GM12878 (cell line): ENCODE data around the gene DGKI. TPM values are rescaled to one million over a fixed set of nuclear protein-coding genes. Genes with fewer than 3 reads are reported as not detected.

Source experiments
- ATAC-seq: fragments of 200-7000 bp; cut with Tn5 transposase; 3 replicates; pipeline ENCODE4 v1.9.1; 2020; ENCODE audit warnings: mild to moderate bottlenecking, moderate library complexity
- BruUV-seq: library from RNA; stranded (reverse); fragments of 400-500 nt; replicated peaks from 2 replicates; lab custom pipeline; 2021; lab: Mats Ljungman, UMichigan
- CTCF ChIA-PET: fragments of 300-600 bp; sonication (Branson Sonifier 250); formaldehyde crosslinking; extraction: SDS; loops from one replicate; lab custom pipeline; 2021; ENCODE audit warnings: inconsistent platforms; lab: Yijun Ruan, JAX
- POLR2A ChIA-PET: fragments of 350-600 bp; formaldehyde crosslinking; extraction: SDS; loops from one replicate; lab custom pipeline; 2021; ENCODE audit warnings: inconsistent platforms; lab: Charles Lee
- RAD21 ChIA-PET: fragments of 300-600 bp; sonication (Branson Sonifier 250); formaldehyde crosslinking; loops from one replicate; lab custom pipeline; 2023; ENCODE audit warnings: antibody characterized with exemption; ENCODE audit not compliant: unreplicated experiment; lab: Charles Lee
- SMC1A ChIA-PET: fragments of 300-600 bp; sonication (Branson Sonifier 250); formaldehyde crosslinking; loops from one replicate; lab custom pipeline; 2023; ENCODE audit not compliant: unreplicated experiment, uncharacterized antibody; lab: Charles Lee
- DNase-seq: peaks from one replicate; pipeline ENCODE4 v3.0.0-alpha.2; 2011; ENCODE audit warnings: low read depth, low spot score
- FAIRE-seq: peaks from 3 replicates; lab custom pipeline; 2011; peaks lifted over from hg19 to GRCh38; lab: Jason Lieb, UNC
- H2AFZ ChIP-seq: 2 replicates; pipeline ENCODE4 v1.6.0; 2011; ENCODE audit warnings: low read depth, low read length, control low read depth; ENCODE audit not compliant: control insufficient read depth
- H3K27ac ChIP-seq: 2 replicates; pipeline ENCODE4 v1.5.1; 2011; ENCODE audit warnings: control low read depth; ENCODE audit not compliant: control insufficient read depth, insufficient read depth
- H3K27me3 ChIP-seq, 2 experiments: replicated peaks in 1 of 2; 2 replicates each; pipeline versions ENCODE4 v1.6.0 to v1.6.1; 2011; ENCODE audit warnings: low read length in 1 of 2; ENCODE audit not compliant: control insufficient read depth in 2 of 2, insufficient read depth in 2 of 2
- H3K36me3 ChIP-seq, 2 experiments: 2 replicates each; pipeline ENCODE4 v1.5.1; 2011; ENCODE audit warnings: low read length in 1 of 2; ENCODE audit not compliant: control insufficient read depth in 2 of 2, insufficient read depth in 2 of 2
- H3K4me1 ChIP-seq: 2 replicates; pipeline ENCODE4 v1.6.1; 2011; ENCODE audit warnings: mild to moderate bottlenecking, low read length, moderate library complexity, mixed read lengths; ENCODE audit not compliant: control insufficient read depth, insufficient read depth
- H3K4me2 ChIP-seq: 2 replicates; pipeline ENCODE4 v1.6.0; 2011; ENCODE audit warnings: control low read depth; ENCODE audit not compliant: control insufficient read depth, insufficient read depth
- H3K4me3 ChIP-seq: fragments of 200-600 bp; sonication (generic); 2 replicates; pipeline ENCODE4 v1.5.1; 2016
- H3K79me2 ChIP-seq: 2 replicates; pipeline ENCODE4 v1.6.0; 2011; ENCODE audit warnings: low read length; ENCODE audit not compliant: control insufficient read depth, insufficient read depth
- H3K9ac ChIP-seq: 2 replicates; pipeline ENCODE4 v1.8.0; 2011; ENCODE audit warnings: low read length, control low read depth, mixed read lengths; ENCODE audit not compliant: control insufficient read depth, insufficient read depth
- H3K9me3 ChIP-seq: replicated peaks from 3 replicates; pipeline ENCODE4 v1.5.1; 2011; ENCODE audit warnings: mild to moderate bottlenecking, low read length; ENCODE audit not compliant: control insufficient read depth, insufficient read depth
- H4K20me1 ChIP-seq: 2 replicates; pipeline ENCODE4 v1.6.0; 2011; ENCODE audit not compliant: control insufficient read depth, insufficient read depth
- CEBPB ChIP-seq, 2 experiments: fragments of 150-350 bp in 1 of 2; IDR thresholded peaks; 2 replicates each; pipeline ENCODE4 v1.6.1; 2012 to 2014; ENCODE audit warnings: low read depth in 2 of 2, low read length in 2 of 2, borderline replicate concordance in 1 of 2, inconsistent platforms in 1 of 2
- CTCF ChIP-seq, 3 experiments: IDR thresholded peaks in 2 of 3; conservative IDR thresholded peaks in 1 of 3; 2 replicates each; pipeline ENCODE4 v1.5.1; 2011; ENCODE audit warnings: low read depth in 3 of 3, low read length in 3 of 3, mild to moderate bottlenecking in 3 of 3, control low read depth in 2 of 3, moderate library complexity in 2 of 3, inconsistent platforms in 1 of 3, mixed read lengths in 1 of 3; ENCODE audit not compliant: control insufficient read depth in 2 of 3, insufficient read depth in 1 of 3; ENCODE audit errors: extremely low read depth in 1 of 3
- EP300 ChIP-seq, 2 experiments: fragments of 150-350 bp in 1 of 2; IDR thresholded peaks; 2 replicates each; pipeline ENCODE4 v1.6.1; 2011 to 2012; ENCODE audit warnings: low read depth in 2 of 2, low read length in 2 of 2, borderline replicate concordance in 1 of 2, improper control_type of control experiment in 1 of 2, inconsistent platforms in 1 of 2; ENCODE audit not compliant: control insufficient read depth in 1 of 2
- HDAC2 ChIP-seq: fragments of 200-600 bp; sonication (generic); IDR thresholded peaks from 2 replicates; pipeline ENCODE4 v1.6.1; 2017
- KAT2A ChIP-seq: conservative IDR thresholded peaks from 2 replicates; pipeline ENCODE4 v1.6.1; 2011; ENCODE audit warnings: low read depth, low read length; ENCODE audit not compliant: control insufficient read depth
- KDM1A ChIP-seq: fragments of 200-600 bp; sonication (generic); IDR thresholded peaks from 2 replicates; pipeline ENCODE4 v1.6.1; 2016; ENCODE audit warnings: borderline replicate concordance
- NR2C2 ChIP-seq: IDR thresholded peaks from 2 replicates; pipeline ENCODE4 v1.6.1; 2011; ENCODE audit warnings: borderline replicate concordance, low read depth; ENCODE audit not compliant: control insufficient read depth, insufficient read length
- PAX5 ChIP-seq: IDR thresholded peaks from 2 replicates; pipeline ENCODE4 v1.6.1; 2011; ENCODE audit warnings: low read depth, low read length, borderline replicate concordance
- POLR2AphosphoS5 ChIP-seq: IDR thresholded peaks from 2 replicates; pipeline ENCODE4 v1.6.1; 2011; ENCODE audit warnings: mild to moderate bottlenecking, low read length, inconsistent platforms
- PRDM15 ChIP-seq: fragments of 450-650 bp; formaldehyde crosslinking; IDR thresholded peaks from 2 replicates; pipeline ENCODE4 v1.4.0; 2020; ENCODE audit warnings: mild to moderate bottlenecking, moderate library complexity
- TBL1XR1 ChIP-seq: IDR thresholded peaks from 2 replicates; pipeline ENCODE4 v1.6.1; 2012; ENCODE audit warnings: low read depth, low read length, improper control_type of control experiment
- WRNIP1 ChIP-seq: IDR thresholded peaks from 2 replicates; pipeline ENCODE4 v1.6.1; 2011; ENCODE audit warnings: low read depth, low read length, improper control_type of control experiment, borderline replicate concordance
- ZNF207 ChIP-seq: fragments of 450-650 bp; IDR thresholded peaks from 2 replicates; pipeline ENCODE4 v1.6.1; 2014; ENCODE audit warnings: antibody characterized with exemption, mild to moderate bottlenecking, borderline replicate concordance
- WGBS: methylation state at CpG from one replicate; pipeline ENCODE4 v1.1.6; 2016; ENCODE audit warnings: low lambda C conversion rate; ENCODE audit not compliant: insufficient replicate concordance, insufficient coverage; ENCODE audit errors: missing lambda C conversion rate; 5-methylcytosine and 5-hydroxymethylcytosine counted together
- in situ Hi-C: fragments of 300-500 bp; cut with MboI; formaldehyde crosslinking; loops from 9 replicates; pipeline ENCODE4 v1.14.3; 2018; ENCODE audit warnings: mixed read lengths
- intact Hi-C: fragments of 100-400 bp; cut with micrococcal nuclease; formaldehyde crosslinking; loops from one replicate; pipeline ENCODE4 v1.14.2; 2022; ENCODE audit not compliant: unreplicated experiment
- polyA plus RNA-seq, 11 experiments: library from polyadenylated mRNA; depleted of rRNA in 4 of 11; unstranded in 6 of 11; stranded (reverse) in 5 of 11; fragments of >200 nt; fragmentation: Nextera tagmentation in 4 of 11; fragmentation: Illumina TruSeq in 1 of 11; extraction: Ambion mirVana in 4 of 11; extraction: Trizol in 1 of 11; gene quantifications; 1 replicate in 1 of 11; 2 replicates in 10 of 11; pipeline versions ENCODE4 v1.2.1 to v1.2.3, GENCODE V29; 2011 to 2016; ENCODE audit warnings: inconsistent platforms in 2 of 11, missing spikeins in 2 of 11, low read depth in 1 of 11
- total RNA-seq, 4 experiments: library from RNA; depleted of rRNA in 3 of 4; stranded (reverse); fragments of >200 nt in 3 of 4; fragmentation: Illumina TruSeq in 1 of 4; extraction: Trizol in 1 of 4; gene quantifications; 2 replicates each; pipeline versions ENCODE4 v1.2.1 to v1.2.3, GENCODE V29; 2013 to 2021

DGKI gene
- total and polyA plus RNA-seq, 10 of the 15 experiments (the other 5 are each of a cell fraction or from before 2014, with no cell fraction given), result 10.4 to 37.1 (median 22.1) TPM

GRCh38 chr7:137860542-137860941 lies 13.8 kb upstream of the DGKI start:
- ChIA-PET POLR2A (no interaction called here), RAD21 (no interaction called here), SMC1A (no interaction called here), CTCF (no interaction called here)
- Histone ChIP-seq H2AFZ (no peak overlapping the region), H3K4me3 (no peak overlapping the region), H4K20me1 (no peaks in the 10 kb centered on the region), H3K27me3 (no peaks in the 10 kb centered on the region), H3K4me1 (no peaks in the 10 kb centered on the region), H3K27ac (no peak overlapping the region), H3K9ac (no peak overlapping the region), H3K79me2 (no peaks in the 10 kb centered on the region), H3K4me2 (no peak overlapping the region), H3K9me3 (no peaks in the 10 kb centered on the region), H3K36me3 (peaks cover 0 to 4% of the 10 kb centered on the region in 2 experiments; a peak in 2 of 4 replicates)
- TF ChIP-seq ZNF207, result no peak
- no peak for TF ChIP-seq PRDM15 (CRISPR knock-in tag)
- TF ChIP-seq NR2C2, result no peak
- TF ChIP-seq HDAC2, result no peak
- no peak for TF ChIP-seq PAX5
- TF ChIP-seq CEBPB (IDR thresholded peaks at IDR 0.05; ENCODE audit: borderline replicate concordance in 1 of 2, low read depth in 2 of 2, low read length in 2 of 2), result no peak
- TF ChIP-seq WRNIP1, result no peak
- no peak for TF ChIP-seq CTCF (IDR thresholded peaks at IDR 0.05 in 2 of 3, conservative IDR thresholded peaks at IDR 0.05 in 1 of 3; ENCODE audit: control insufficient read depth in 2 of 3, extremely low read depth in 1 of 3, insufficient read depth in 1 of 3, low read depth in 3 of 3, low read length in 3 of 3)
- TF ChIP-seq KAT2A, result no peak
- no peak for TF ChIP-seq KDM1A
- TF ChIP-seq POLR2AphosphoS5, result no peak
- TF ChIP-seq TBL1XR1, result no peak
- TF ChIP-seq EP300 (IDR thresholded peaks at IDR 0.05; ENCODE audit: borderline replicate concordance in 1 of 2, control insufficient read depth in 1 of 2, low read depth in 2 of 2, low read length in 2 of 2), result no peak
- ATAC-seq (no peak), DNase-seq (no peak), FAIRE-seq (no peak)
- no TSS peak for BruUV-seq
- intact Hi-C loops, result no loop called here
- 92% methylated on average over 2 of the region's 2 CpGs for WGBS
- in situ Hi-C loops, result no loop called here
